Lung (tissue), 12 donors: Measurements from ENCODE around the gene GEMIN4. TPM values are rescaled to one million over a fixed set of nuclear protein-coding genes. Genes with fewer than 3 reads are reported as not detected.
"Not testable (repeated sequence)": the region's sequence is repeated elsewhere in the genome, so short reads cannot be mapped to it uniquely, and the experiment has no call there.

ENCODE experiments used
- ATAC-seq: fragments of 200-7000 bp; cut with Tn5 transposase; one replicate; pipeline ENCODE4 v1.9.1; 2020; ENCODE audit warnings: moderate number of reproducible peaks; ENCODE audit not compliant: insufficient read depth, low FRiP score
- DNase-seq, 3 donors: peaks; one replicate each; pipeline ENCODE4 v3.0.0-alpha.2; 2013 to 2017
- H3K27ac ChIP-seq, 2 donors: one replicate each; pipeline ENCODE4 v1.5.1; 2013; ENCODE audit warnings: mild to moderate bottlenecking in 2 of 2, moderate library complexity in 2 of 2, control low read depth in 1 of 2, inconsistent platforms in 1 of 2, low read depth in 1 of 2, low read length in 1 of 2
- H3K27me3 ChIP-seq, 3 donors: one replicate each; pipeline ENCODE4 v1.5.1; 2013; ENCODE audit warnings: low read length in 2 of 3; ENCODE audit not compliant: control insufficient read depth in 3 of 3, insufficient read depth in 3 of 3
- H3K36me3 ChIP-seq, 4 donors: one replicate each; pipeline ENCODE4 v1.5.1; 2013; ENCODE audit warnings: low read length in 4 of 4, mild to moderate bottlenecking in 1 of 4, moderate library complexity in 1 of 4; ENCODE audit not compliant: control insufficient read depth in 4 of 4, insufficient read depth in 4 of 4
- H3K4me1 ChIP-seq, 5 donors: one replicate each; pipeline ENCODE4 v1.5.1; 2013; ENCODE audit warnings: low read length in 5 of 5, mild to moderate bottlenecking in 2 of 5, moderate library complexity in 1 of 5; ENCODE audit not compliant: control insufficient read depth in 5 of 5, insufficient read depth in 5 of 5
- H3K4me3 ChIP-seq: one replicate; pipeline ENCODE4 v1.5.1; 2013; ENCODE audit warnings: mild to moderate bottlenecking, control low read depth, moderate library complexity
- H3K9ac ChIP-seq, 2 donors: one replicate each; pipeline ENCODE4 v1.5.1; 2013; ENCODE audit warnings: low read length in 2 of 2, control low read depth in 1 of 2; ENCODE audit not compliant: insufficient read depth in 1 of 2
- H3K9me3 ChIP-seq, 4 donors: one replicate each; pipeline ENCODE4 v1.5.1; 2013; ENCODE audit warnings: low read length in 3 of 4, mild to moderate bottlenecking in 1 of 4, moderate library complexity in 1 of 4; ENCODE audit not compliant: control insufficient read depth in 4 of 4, insufficient read depth in 3 of 4
- WGBS, 2 donors: extraction: QIAGEN DNeasy Blood & Tissue Kit; methylation state at CpG; one replicate each; pipeline ENCODE4 v1.1.7; 2013; 5-methylcytosine and 5-hydroxymethylcytosine counted together
- polyA plus RNA-seq, 2 donors: library from polyadenylated mRNA; stranded (reverse); fragments of 200-250 nt; gene quantifications; one replicate each; pipeline ENCODE4 v1.2.1, GENCODE V29; 2013
- total RNA-seq, 2 donors: library from RNA; depleted of rRNA in 1 of 2; stranded (reverse); fragments of >200 nt in 1 of 2; gene quantifications; one replicate each; pipeline ENCODE4 v1.2.1, GENCODE V29; 2014 to 2021
- TF ChIP-seq, protein P1 (sequence below): IDR thresholded peaks from 2 replicates; pipeline ENCODE4 v1.5.1; 2012; ENCODE audit warnings: mild to moderate bottlenecking; ENCODE audit errors: control extremely low read depth, extremely low read depth
- donor health status: control.
- donor health status: control.
- donor health status: Bipolar disorder and iron deficiency.
- donor health status: healthy.
- donor health status: DM: yes; HTN: yes; CAD: no.

Gene GEMIN4
- total and polyA plus RNA-seq, 4 donors = 8.5 to 21.7 (median 14.2) TPM

DNA sequence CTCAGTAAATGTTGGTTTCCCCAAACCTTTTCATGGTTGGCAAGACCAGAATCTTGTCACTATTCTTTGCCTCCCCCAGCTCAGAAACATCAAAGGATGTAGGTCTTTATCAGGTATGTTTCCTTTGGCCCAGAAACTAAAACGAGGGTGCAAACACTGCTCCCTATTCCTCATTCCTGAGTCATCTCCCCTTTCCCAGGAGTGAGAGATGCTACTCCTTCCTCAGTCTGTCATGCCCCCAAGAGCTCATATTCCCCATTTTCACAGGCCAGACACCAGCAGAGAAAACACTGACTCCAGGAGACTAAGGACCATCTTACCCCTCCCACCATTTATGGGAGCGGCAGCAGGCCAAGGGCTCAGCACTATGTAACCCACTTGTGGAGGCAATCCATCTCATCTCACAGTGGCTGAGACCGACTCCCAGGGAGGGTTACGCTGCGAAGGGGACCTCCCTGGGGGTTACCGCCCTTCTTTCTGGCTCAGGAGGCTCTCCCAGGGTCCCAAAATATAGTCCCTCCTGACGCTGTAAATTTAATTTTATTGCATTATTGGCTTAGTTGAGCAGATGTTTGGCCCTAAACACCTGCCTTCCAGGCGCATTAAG, 1.5 kb downstream of the GEMIN4 start:
- peaks cover 6 to 12% (median 8%) of the 10 kb centered on the region in 5 donors for H3K4me1 ChIP-seq
- H3K9me3 ChIP-seq = no peaks in the 10 kb centered on the region
- no peaks in the 10 kb centered on the region for H3K27me3 ChIP-seq
- DNase-seq (no peak), ATAC-seq (no peak)
- H3K36me3 ChIP-seq = peaks cover 0 to 27% (median 15%) of the 10 kb centered on the region in 4 donors
- H3K9ac ChIP-seq = peak overlapping the region in 1 of 2 donors; percentile 81
- TF ChIP-seq, protein P1, sequence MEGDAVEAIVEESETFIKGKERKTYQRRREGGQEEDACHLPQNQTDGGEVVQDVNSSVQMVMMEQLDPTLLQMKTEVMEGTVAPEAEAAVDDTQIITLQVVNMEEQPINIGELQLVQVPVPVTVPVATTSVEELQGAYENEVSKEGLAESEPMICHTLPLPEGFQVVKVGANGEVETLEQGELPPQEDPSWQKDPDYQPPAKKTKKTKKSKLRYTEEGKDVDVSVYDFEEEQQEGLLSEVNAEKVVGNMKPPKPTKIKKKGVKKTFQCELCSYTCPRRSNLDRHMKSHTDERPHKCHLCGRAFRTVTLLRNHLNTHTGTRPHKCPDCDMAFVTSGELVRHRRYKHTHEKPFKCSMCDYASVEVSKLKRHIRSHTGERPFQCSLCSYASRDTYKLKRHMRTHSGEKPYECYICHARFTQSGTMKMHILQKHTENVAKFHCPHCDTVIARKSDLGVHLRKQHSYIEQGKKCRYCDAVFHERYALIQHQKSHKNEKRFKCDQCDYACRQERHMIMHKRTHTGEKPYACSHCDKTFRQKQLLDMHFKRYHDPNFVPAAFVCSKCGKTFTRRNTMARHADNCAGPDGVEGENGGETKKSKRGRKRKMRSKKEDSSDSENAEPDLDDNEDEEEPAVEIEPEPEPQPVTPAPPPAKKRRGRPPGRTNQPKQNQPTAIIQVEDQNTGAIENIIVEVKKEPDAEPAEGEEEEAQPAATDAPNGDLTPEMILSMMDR = no peak
- no peak overlapping the region for H3K4me3 ChIP-seq
- H3K27ac ChIP-seq = no peak overlapping the region
- WGBS, 2 donors = 80 to 88% methylated on average over 8 of the region's 8 CpGs

GRCh38 chr17:749359-749758, 2.7 kb downstream of the GEMIN4 start:
- not testable (repeated sequence) for DNase-seq, H3K27ac ChIP-seq, ATAC-seq, H3K27me3 ChIP-seq, H3K9me3 ChIP-seq, H3K9ac ChIP-seq, H3K4me3 ChIP-seq
- peaks cover 0 to 38% (median 26%) of the 10 kb centered on the region in 4 donors for H3K36me3 ChIP-seq
- 76 to 83% methylated on average over 7 of the region's 7 CpGs for WGBS, 2 donors
- peaks cover 6 to 12% (median 8%) of the 10 kb centered on the region in 5 donors for H3K4me1 ChIP-seq

GRCh38 chr17:748604-749003, 3.5 kb downstream of the GEMIN4 start:
- Histone ChIP-seq H3K36me3 (peaks cover 0 to 39% (median 27%) of the 10 kb centered on the region in 4 donors), H3K4me1 (peaks cover 6 to 12% (median 8%) of the 10 kb centered on the region in 5 donors)
- not testable (repeated sequence) for H3K27ac ChIP-seq, DNase-seq, H3K27me3 ChIP-seq, H3K9ac ChIP-seq, H3K4me3 ChIP-seq, H3K9me3 ChIP-seq, ATAC-seq
- 96% methylated on average over 4 of the region's 4 CpGs for WGBS, 2 donors

DNA sequence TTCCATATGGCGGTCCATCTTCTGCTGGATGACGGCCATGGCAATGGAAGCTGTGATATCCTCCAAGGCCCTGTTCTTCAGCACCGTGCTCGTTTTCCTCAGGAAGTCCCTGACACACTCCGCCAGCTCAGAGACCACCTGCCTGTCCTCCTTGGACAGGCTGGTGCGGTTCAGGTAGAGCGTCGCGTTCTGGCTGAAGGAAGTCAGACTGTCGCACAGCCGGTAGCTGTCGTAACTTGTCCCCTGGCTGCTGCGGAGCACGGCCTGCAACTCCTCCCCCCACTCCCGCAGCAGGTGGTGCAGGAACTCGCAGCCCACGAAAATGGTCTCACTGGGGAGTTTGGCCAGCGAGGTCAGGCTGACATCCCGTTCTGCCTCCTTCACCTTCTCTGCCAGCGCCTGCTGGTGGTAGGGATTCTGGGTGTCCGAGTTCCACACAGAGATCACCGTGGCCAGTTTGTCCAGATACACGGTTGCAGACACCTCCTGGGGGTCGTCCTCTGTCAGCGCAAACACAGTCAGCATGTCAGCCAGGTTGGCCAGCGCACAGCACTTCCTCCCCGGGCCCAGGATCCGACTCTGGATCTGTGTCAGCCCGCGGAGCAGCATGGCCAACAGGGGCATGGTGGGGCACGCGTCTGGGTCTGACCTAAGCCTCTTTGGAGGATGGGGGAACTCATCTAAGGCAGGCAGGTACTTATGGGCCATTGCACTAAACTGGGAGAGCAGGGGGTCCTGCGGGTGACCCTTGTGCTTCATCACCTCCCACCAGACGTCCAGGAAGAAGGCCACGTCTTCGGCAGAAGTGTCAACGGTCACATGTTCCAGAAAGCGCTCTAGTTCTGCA, 5.1 kb downstream of the GEMIN4 start:
- Histone ChIP-seq H3K9me3 (no peaks in the 10 kb centered on the region), H3K27ac (no peak overlapping the region), H3K4me3 (no peak overlapping the region), H3K9ac (no peak overlapping the region), H3K36me3 (peaks cover 0 to 49% (median 36%) of the 10 kb centered on the region in 4 donors), H3K27me3 (no peaks in the 10 kb centered on the region), H3K4me1 (peaks cover 3 to 12% (median 8%) of the 10 kb centered on the region in 5 donors)
- DNase-seq (no peak), ATAC-seq (no peak)
- TF ChIP-seq, protein P1 = no peak
- WGBS, 2 donors = 88 to 94% methylated on average over 38 of the region's 38 CpGs
